H9 (cell line): ENCODE results near the gene PLXNA2. TPM values are rescaled to one million over a fixed set of nuclear protein-coding genes. Genes with fewer than 3 reads are reported as not detected.

Source experiments
- DNase-seq: peaks from one replicate; pipeline ENCODE4 v3.0.0-alpha.2; 2017
- H2AFZ ChIP-seq: one replicate; pipeline ENCODE4 v1.6.1; 2013; ENCODE audit warnings: mild to moderate bottlenecking, low read length, control low read depth, moderate library complexity
- H2AK5ac ChIP-seq: 2 replicates; pipeline ENCODE4 v1.6.1; 2013; ENCODE audit warnings: low read length, control low read depth, mixed read lengths; ENCODE audit not compliant: insufficient read length
- H2BK120ac ChIP-seq: one replicate; pipeline ENCODE4 v1.6.1; 2013; ENCODE audit warnings: low read depth, mild to moderate bottlenecking, low read length, control low read depth, inconsistent platforms; ENCODE audit not compliant: poor library complexity, severe bottlenecking
- H2BK12ac ChIP-seq: 2 replicates; pipeline ENCODE4 v1.6.1; 2013; ENCODE audit warnings: low read length, control low read depth, mixed read lengths, low read depth; ENCODE audit not compliant: insufficient read length
- H2BK15ac ChIP-seq: 2 replicates; pipeline ENCODE4 v1.6.1; 2013; ENCODE audit warnings: low read depth, low read length, control low read depth
- H2BK20ac ChIP-seq: one replicate; pipeline ENCODE4 v1.6.1; 2013; ENCODE audit warnings: low read depth, mild to moderate bottlenecking, low read length, control low read depth, inconsistent platforms; ENCODE audit not compliant: poor library complexity, severe bottlenecking
- H2BK5ac ChIP-seq: 2 replicates; pipeline ENCODE4 v1.6.1; 2013; ENCODE audit warnings: low read length, control low read depth, mixed read lengths; ENCODE audit not compliant: insufficient read length
- H3K14ac ChIP-seq: 2 replicates; pipeline ENCODE4 v1.6.1; 2013; ENCODE audit warnings: low read length, control low read depth; ENCODE audit not compliant: insufficient read depth
- H3K18ac ChIP-seq: 2 replicates; pipeline ENCODE4 v1.6.1; 2013; ENCODE audit warnings: low read depth, mild to moderate bottlenecking, mixed read lengths, low read length, control low read depth; ENCODE audit not compliant: insufficient read length
- H3K23ac ChIP-seq: 2 replicates; pipeline ENCODE4 v1.6.1; 2013; ENCODE audit warnings: low read length, control low read depth, mixed read lengths, low read depth; ENCODE audit not compliant: insufficient read length
- H3K23me2 ChIP-seq: 2 replicates; pipeline ENCODE4 v1.6.1; 2013; ENCODE audit warnings: low read depth, mild to moderate bottlenecking, mixed read lengths, low read length, control low read depth; ENCODE audit not compliant: insufficient read length, poor library complexity, severe bottlenecking
- H3K27ac ChIP-seq: 2 replicates; pipeline ENCODE4 v1.5.1; 2013; ENCODE audit warnings: low read length, control low read depth, mixed read lengths, low read depth; ENCODE audit not compliant: insufficient read length
- H3K27me3 ChIP-seq: 2 replicates; pipeline ENCODE4 v1.6.1; 2013; ENCODE audit warnings: low read length, control low read depth, inconsistent platforms; ENCODE audit not compliant: insufficient read depth
- H3K4ac ChIP-seq: 2 replicates; pipeline ENCODE4 v1.6.1; 2013; ENCODE audit warnings: low read depth, mild to moderate bottlenecking, control low read depth, inconsistent platforms, low read length, moderate library complexity
- H3K4me1 ChIP-seq: 2 replicates; pipeline ENCODE4 v1.6.1; 2013; ENCODE audit warnings: low read length, control low read depth, inconsistent platforms; ENCODE audit not compliant: insufficient read depth
- H3K4me2 ChIP-seq: 2 replicates; pipeline ENCODE4 v1.6.1; 2013; ENCODE audit warnings: low read length, control low read depth, mixed read lengths; ENCODE audit not compliant: insufficient read length, insufficient read depth
- H3K56ac ChIP-seq: 2 replicates; pipeline ENCODE4 v1.6.1; 2013; ENCODE audit warnings: low read depth, mild to moderate bottlenecking, mixed read lengths, low read length, control low read depth; ENCODE audit not compliant: insufficient read length
- H3K79me1 ChIP-seq: 2 replicates; pipeline ENCODE4 v1.6.1; 2013; ENCODE audit warnings: low read depth, mild to moderate bottlenecking, moderate library complexity, low read length, control low read depth, inconsistent platforms; ENCODE audit not compliant: insufficient read depth, poor library complexity, severe bottlenecking
- H3K79me2 ChIP-seq: 2 replicates; pipeline ENCODE4 v1.6.1; 2013; ENCODE audit warnings: low read length, control low read depth, inconsistent platforms; ENCODE audit not compliant: insufficient read depth
- H3K9ac ChIP-seq: 2 replicates; pipeline ENCODE4 v1.6.1; 2013; ENCODE audit warnings: low read length, control low read depth, mixed read lengths; ENCODE audit not compliant: insufficient read length; ENCODE audit errors: extremely low read depth
- H3K9me3 ChIP-seq: one replicate; pipeline ENCODE4 v1.6.1; 2013; ENCODE audit warnings: low read depth, low read length, inconsistent platforms; ENCODE audit not compliant: control insufficient read depth
- H3T11ph ChIP-seq: one replicate; pipeline ENCODE4 v1.6.1; 2013; ENCODE audit warnings: mild to moderate bottlenecking, low read length, control low read depth, inconsistent platforms
- H4K20me1 ChIP-seq: one replicate; pipeline ENCODE4 v1.6.1; 2013; ENCODE audit not compliant: control insufficient read depth, insufficient read length, insufficient read depth
- H4K5ac ChIP-seq: 2 replicates; pipeline ENCODE4 v1.6.1; 2013; ENCODE audit warnings: low read depth, mild to moderate bottlenecking, mixed read lengths, low read length, control low read depth; ENCODE audit not compliant: insufficient read length
- H4K8ac ChIP-seq: replicated peaks from 2 replicates; pipeline ENCODE4 v1.6.1; 2013; ENCODE audit warnings: low read length, control low read depth, mixed read lengths, low read depth; ENCODE audit not compliant: insufficient read length
- H4K91ac ChIP-seq: 2 replicates; pipeline ENCODE4 v1.6.1; 2013; ENCODE audit warnings: low read depth, mild to moderate bottlenecking, moderate library complexity, mixed read lengths, low read length, control low read depth; ENCODE audit not compliant: insufficient read length
- H3K27ac Mint-ChIP-seq, 3 experiments: 2 replicates in 2 of 3; 3 replicates in 1 of 3; pipeline ENCODE4 v1.8.0; 2020 to 2021; ENCODE audit warnings: mixed read lengths in 3 of 3, mild to moderate bottlenecking in 1 of 3, moderate library complexity in 1 of 3
- H3K27me3 Mint-ChIP-seq: 2 replicates; pipeline ENCODE4 v1.8.0; 2021; ENCODE audit warnings: low read depth, mild to moderate bottlenecking, moderate library complexity, mixed read lengths
- H3K36me3 Mint-ChIP-seq, 3 experiments: 2 replicates in 2 of 3; 3 replicates in 1 of 3; pipeline ENCODE4 v1.8.0; 2020 to 2021; ENCODE audit warnings: low read depth in 3 of 3, mixed read lengths in 3 of 3; ENCODE audit not compliant: insufficient read depth in 1 of 3
- H3K4me1 Mint-ChIP-seq, 2 experiments: 2 replicates each; pipeline ENCODE4 v1.8.0; 2020; ENCODE audit warnings: mixed read lengths in 2 of 2
- H3K4me3 Mint-ChIP-seq, 2 experiments: 2 replicates in 1 of 2; 3 replicates in 1 of 2; pipeline ENCODE4 v1.8.0; 2020 to 2021; ENCODE audit warnings: mild to moderate bottlenecking in 2 of 2, mixed read lengths in 2 of 2, moderate library complexity in 1 of 2
- H3K9me3 Mint-ChIP-seq, 2 experiments: 2 replicates in 1 of 2; 3 replicates in 1 of 2; pipeline ENCODE4 v1.8.0; 2020; ENCODE audit warnings: mild to moderate bottlenecking in 2 of 2, mixed read lengths in 2 of 2, moderate library complexity in 1 of 2
- WGBS: extraction: QIAGEN DNeasy Blood & Tissue Kit; methylation state at CpG from one replicate; pipeline ENCODE4 v1.1.7; 2013; ENCODE audit warnings: missing lambda C conversion rate, low lambda C conversion rate, mixed read lengths; ENCODE audit not compliant: insufficient read length; ENCODE audit errors: extremely low coverage; 5-methylcytosine and 5-hydroxymethylcytosine counted together
- total RNA-seq: library from RNA; stranded (reverse); gene quantifications from 2 replicates; pipeline ENCODE4 v1.2.1, GENCODE V29; 2021
- TF ChIP-seq, protein P1 (sequence below): fragments of 200-600 bp; sonication (generic); conservative IDR thresholded peaks from 3 replicates; pipeline ENCODE4 v1.8.0; 2021; ENCODE audit warnings: antibody characterized with exemption, mild to moderate bottlenecking

Gene PLXNA2
- total RNA-seq, 1 experiment from 2014 or later: 0.57 TPM

DNA sequence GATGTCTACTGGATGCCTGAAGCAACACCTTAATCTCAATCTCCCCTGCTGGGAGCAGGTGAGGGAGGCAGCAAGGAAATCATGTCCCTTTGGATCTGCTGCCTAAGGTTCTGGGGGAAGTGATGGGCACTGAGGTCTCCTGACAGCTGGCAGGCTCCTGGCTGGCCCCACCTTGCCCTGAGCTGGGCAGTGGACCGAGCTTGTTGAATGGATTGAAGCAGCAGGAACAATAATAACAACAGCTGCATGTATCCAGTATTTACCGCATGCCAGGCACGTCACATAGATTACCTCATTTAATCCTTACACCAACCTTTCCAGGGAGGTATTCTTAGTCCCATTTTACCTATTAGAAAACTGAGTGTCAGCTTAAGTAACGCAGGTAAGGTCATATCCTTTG is 133.9 kb downstream of the PLXNA2 start:
- no peak overlapping the region for H2AK5ac ChIP-seq
- Mint-ChIP-seq H3K4me1 (peaks cover 21 to 25% of the 10 kb centered on the region in 2 experiments), H3K27me3 (peaks cover 2% of the 10 kb centered on the region; the same call in 1 of the 2 replicates), H3K36me3 (no peaks in the 10 kb centered on the region), H3K27ac (no peak overlapping the region), H3K4me3 (no peak overlapping the region), H3K9me3 (no peaks in the 10 kb centered on the region)
- H3K79me1 ChIP-seq: no peaks in the 10 kb centered on the region
- H3K23me2 ChIP-seq: no peaks in the 10 kb centered on the region
- no peak overlapping the region for H2BK120ac ChIP-seq
- H3K9ac ChIP-seq: no peak overlapping the region
- no peak overlapping the region for H3K4ac ChIP-seq
- no peak overlapping the region for H3K4me2 ChIP-seq
- H3K79me2 ChIP-seq: no peaks in the 10 kb centered on the region
- no peak overlapping the region for H3K23ac ChIP-seq
- DNase-seq: no peak
- H3K4me1 ChIP-seq: no peaks in the 10 kb centered on the region; the same call in 1 of the 2 replicates
- TF ChIP-seq, protein P1, sequence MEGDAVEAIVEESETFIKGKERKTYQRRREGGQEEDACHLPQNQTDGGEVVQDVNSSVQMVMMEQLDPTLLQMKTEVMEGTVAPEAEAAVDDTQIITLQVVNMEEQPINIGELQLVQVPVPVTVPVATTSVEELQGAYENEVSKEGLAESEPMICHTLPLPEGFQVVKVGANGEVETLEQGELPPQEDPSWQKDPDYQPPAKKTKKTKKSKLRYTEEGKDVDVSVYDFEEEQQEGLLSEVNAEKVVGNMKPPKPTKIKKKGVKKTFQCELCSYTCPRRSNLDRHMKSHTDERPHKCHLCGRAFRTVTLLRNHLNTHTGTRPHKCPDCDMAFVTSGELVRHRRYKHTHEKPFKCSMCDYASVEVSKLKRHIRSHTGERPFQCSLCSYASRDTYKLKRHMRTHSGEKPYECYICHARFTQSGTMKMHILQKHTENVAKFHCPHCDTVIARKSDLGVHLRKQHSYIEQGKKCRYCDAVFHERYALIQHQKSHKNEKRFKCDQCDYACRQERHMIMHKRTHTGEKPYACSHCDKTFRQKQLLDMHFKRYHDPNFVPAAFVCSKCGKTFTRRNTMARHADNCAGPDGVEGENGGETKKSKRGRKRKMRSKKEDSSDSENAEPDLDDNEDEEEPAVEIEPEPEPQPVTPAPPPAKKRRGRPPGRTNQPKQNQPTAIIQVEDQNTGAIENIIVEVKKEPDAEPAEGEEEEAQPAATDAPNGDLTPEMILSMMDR: no peak
- H3K56ac ChIP-seq: no peak overlapping the region
- no peaks in the 10 kb centered on the region for H4K20me1 ChIP-seq
- H2BK5ac ChIP-seq: no peak overlapping the region
- peak overlapping the region; percentile 32 for H3K18ac ChIP-seq
- no peak overlapping the region for H4K8ac ChIP-seq
- no peak overlapping the region for H4K91ac ChIP-seq
- WGBS: no CpG with 5 or more reads among the region's 4 CpGs
- H3K14ac ChIP-seq: no peak overlapping the region; the same call in 1 of the 2 replicates
- H3K9me3 ChIP-seq: no peaks in the 10 kb centered on the region
- no peak overlapping the region for H2BK15ac ChIP-seq
- H4K5ac ChIP-seq: no peak overlapping the region
- no peak overlapping the region for H2BK20ac ChIP-seq
- no peak overlapping the region for H3K27ac ChIP-seq
- no peak overlapping the region for H2BK12ac ChIP-seq
- no peak overlapping the region for H2AFZ ChIP-seq
- H3K27me3 ChIP-seq: no peaks in the 10 kb centered on the region
- H3T11ph ChIP-seq: no peak overlapping the region
